Left renal cortex interstitium (tissue), 4 donors: ENCODE measurements around the gene ERO1A. TPM values are rescaled to one million over a fixed set of nuclear protein-coding genes. Genes with fewer than 3 reads are reported as not detected.
"Not testable (repeated sequence)": the region's sequence is repeated elsewhere in the genome, so short reads cannot be mapped to it uniquely, and the experiment has no call there.

Experiments used
- DNase-seq, 4 donors: peaks; one replicate each; pipeline ENCODE4 v3.0.0-alpha.2; 2013; ENCODE audit warnings: low read depth in 4 of 4, low spot score in 2 of 4, missing footprints in 1 of 4
- polyA plus RNA-seq, 4 donors: library from polyadenylated mRNA; unstranded; fragments of 120-200 nt; gene quantifications; one replicate each; pipeline ENCODE4 v1.2.1, GENCODE V29; 2013; ENCODE audit not compliant: insufficient read length in 4 of 4

The ERO1A gene
- 10 to 100 TPM; 22.9 to 36.4 (median 23.8) TPM for polyA plus RNA-seq

- peak; percentile 28 to 53 (median 42) for DNase-seq
Measured at GRCh38 chr14:52695481-52696091, at the start of gene ERO1A. ERO1A (minus strand) TSS chr14:52695558; CDS start chr14:52695481, 77 bp downstream.

GRCh38 chr14:52741865-52742264 lies 46.5 kb upstream of the ERO1A start:
- no peak for DNase-seq

GRCh38 chr14:52740751-52741150 lies 45.4 kb upstream of the ERO1A start:
- DNase-seq: no peak

GRCh38 chr14:52738409-52738808 lies 43.1 kb upstream of the ERO1A start:
- no peak for DNase-seq

- no peak for DNase-seq
Measured at GRCh38 chr14:52735921-52736489, 40.6 kb upstream of the ERO1A start.

- DNase-seq: no peak
Measured at GRCh38 chr14:52733824-52734223, 38.5 kb upstream of the ERO1A start.

- peak in 1 of 4 donors; percentile 24 for DNase-seq
Measured at GRCh38 chr14:52730709-52731111, 35.4 kb upstream of the ERO1A start.

GRCh38 chr14:52729925-52730708 lies 34.8 kb upstream of the ERO1A start, which contains the start of gene STYX:
STYX (plus strand) TSS chr14:52730166; CDS start chr14:52730475, 309 bp downstream.
- peak; percentile 73 to 97 (median 94) for DNase-seq

- no peak for DNase-seq
Measured at GRCh38 chr14:52729585-52729924, 34.2 kb upstream of the ERO1A start.

- not testable (repeated sequence) for DNase-seq
Measured at GRCh38 chr14:52729035-52729434, 33.7 kb upstream of the ERO1A start.

GRCh38 chr14:52727509-52727908 lies 32.2 kb upstream of the ERO1A start:
- DNase-seq: not testable (repeated sequence)

GRCh38 chr14:52724360-52724644 lies 28.9 kb upstream of the ERO1A start:
- no peak for DNase-seq

- no peak for DNase-seq
Measured at GRCh38 chr14:52723514-52724359, 28.4 kb upstream of the ERO1A start.

GRCh38 chr14:52716155-52716554 lies 20.8 kb upstream of the ERO1A start:
- DNase-seq: no peak

GRCh38 chr14:52711666-52712065 lies 16.3 kb upstream of the ERO1A start:
- DNase-seq: no peak

GRCh38 chr14:52706724-52707706 lies 11.7 kb upstream of the ERO1A start, which contains the start of gene PSMC6:
PSMC6 (plus strand) TSS chr14:52707200; CDS start chr14:52707220, 20 bp downstream.
- DNase-seq: peak; percentile 85 to 91 (median 86)

GRCh38 chr14:52706286-52706685 lies 10.9 kb upstream of the ERO1A start:
- no peak for DNase-seq

GRCh38 chr14:52703664-52704063 lies 8.3 kb upstream of the ERO1A start:
- no peak for DNase-seq

- DNase-seq: no peak
Measured at GRCh38 chr14:52703225-52703624, 7.9 kb upstream of the ERO1A start.

- no peak for DNase-seq
Measured at GRCh38 chr14:52701223-52701622, 5.9 kb upstream of the ERO1A start.
